GM19468 (cell line): ENCODE data around the gene NBR1.
"Not testable (repeated sequence)": the region's sequence is repeated elsewhere in the genome, so short reads cannot be mapped to it uniquely, and the experiment has no call there.

ENCODE experiments used
- ATAC-seq: cut with Tn5 transposase; IDR thresholded peaks from one replicate; pipeline ENCODE4 v1.9.1; 2021; ENCODE audit warnings: mild to moderate bottlenecking, moderate library complexity, moderate number of reproducible peaks; ENCODE audit not compliant: unreplicated experiment; ENCODE audit errors: extremely low read depth

The NBR1 gene

GRCh38 chr17:43153197-43153835, 17.7 kb upstream of the NBR1 start:
- ATAC-seq: not testable (repeated sequence)

DNA sequence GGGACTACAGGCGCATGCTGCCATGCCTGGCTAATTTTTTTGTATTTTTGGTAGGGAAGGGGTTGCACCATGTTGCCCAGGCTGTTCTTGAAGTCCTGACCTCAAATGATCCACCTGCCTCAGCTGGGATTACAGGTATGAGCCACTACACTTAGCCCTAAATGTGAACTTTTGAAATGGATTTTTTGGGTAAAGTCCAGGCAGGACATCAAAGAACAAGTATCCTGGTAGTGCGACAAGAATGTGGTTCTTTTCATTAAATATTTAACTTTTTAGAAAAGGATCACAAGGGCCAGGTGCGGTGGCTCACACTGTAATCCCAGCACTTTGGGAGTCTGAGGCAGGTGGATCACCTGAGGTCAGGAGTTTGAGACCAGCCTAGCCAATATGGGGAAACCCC, 15.3 kb upstream of the NBR1 start:
- no peak for ATAC-seq

DNA sequence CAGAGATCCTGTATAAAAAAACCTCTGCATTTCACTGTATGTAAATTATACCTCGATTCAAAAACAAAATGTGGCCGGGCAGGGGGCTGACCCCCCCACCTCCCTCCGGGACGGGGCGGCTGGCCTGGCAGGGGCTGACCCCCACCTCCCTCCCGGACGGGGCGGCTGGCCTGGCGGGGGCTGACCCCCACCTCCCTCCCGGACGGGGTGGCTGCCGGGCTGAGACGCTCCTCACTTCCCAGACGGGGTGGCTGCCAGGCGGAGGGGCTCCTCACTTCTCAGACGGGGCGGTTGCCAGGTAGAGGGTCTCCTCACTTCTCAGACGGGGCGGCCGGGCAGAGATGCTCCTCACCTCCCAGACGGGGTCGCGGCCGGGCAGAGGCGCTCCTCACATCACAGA, 11.8 kb upstream of the NBR1 start:
- not testable (repeated sequence) for ATAC-seq

- not testable (repeated sequence) for ATAC-seq
Observed at GRCh38 chr17:43159957-43160356, 11.1 kb upstream of the NBR1 start.

DNA sequence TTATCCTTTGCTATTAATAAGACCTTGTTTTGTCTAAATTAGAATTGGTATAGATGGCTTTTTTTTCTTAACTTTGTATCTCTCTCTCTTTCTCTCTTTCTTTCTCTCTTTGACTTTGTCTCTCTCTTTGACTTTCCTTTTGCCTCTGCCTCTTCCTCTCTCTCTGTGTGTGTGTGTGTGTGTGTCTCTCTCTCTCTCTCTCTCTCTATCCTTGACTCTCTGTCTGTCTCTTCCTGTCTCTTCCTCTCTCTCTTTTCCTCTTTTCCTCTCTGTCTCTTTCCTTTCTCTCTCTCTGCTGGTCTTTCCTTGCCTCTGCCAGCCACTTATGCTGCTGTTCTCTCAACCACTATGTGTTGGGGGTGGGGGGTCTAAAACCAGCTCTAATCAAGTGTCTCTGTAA, 5.0 kb upstream of the NBR1 start:
- ATAC-seq: not testable (repeated sequence)

DNA sequence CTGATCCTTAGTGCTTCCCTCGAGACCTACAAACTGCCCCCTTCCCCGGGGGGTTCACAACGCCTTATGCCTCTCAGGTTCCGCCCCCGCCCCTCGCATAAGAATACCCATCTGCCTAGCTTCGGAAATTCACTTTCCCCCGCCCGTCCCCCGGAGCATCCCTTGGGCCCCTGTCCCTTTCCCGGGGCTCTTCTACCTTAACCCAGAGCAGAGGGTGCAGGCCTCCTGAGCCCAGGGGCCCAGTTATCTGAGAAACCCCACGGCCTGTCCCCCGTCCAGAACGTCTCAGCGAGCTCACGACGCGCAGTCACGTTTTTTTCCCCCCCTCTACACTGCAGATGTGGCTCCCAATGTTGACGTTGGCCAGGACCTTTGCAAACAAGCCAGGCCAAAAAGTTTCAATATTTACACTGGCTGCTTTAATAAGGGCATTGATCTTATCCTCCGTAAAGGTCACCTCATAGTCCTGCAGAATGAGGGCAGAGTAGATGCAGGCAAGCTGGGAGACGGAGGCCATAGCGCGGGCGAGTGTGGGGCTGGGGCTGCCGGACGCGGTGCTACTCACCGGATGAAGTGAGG, 1.4 kb upstream of the NBR1 start:
- peak; percentile 11 for ATAC-seq

GRCh38 chr17:43170140-43170765, 761 bp upstream of the NBR1 start:
- peak; percentile 63 for ATAC-seq

DNA sequence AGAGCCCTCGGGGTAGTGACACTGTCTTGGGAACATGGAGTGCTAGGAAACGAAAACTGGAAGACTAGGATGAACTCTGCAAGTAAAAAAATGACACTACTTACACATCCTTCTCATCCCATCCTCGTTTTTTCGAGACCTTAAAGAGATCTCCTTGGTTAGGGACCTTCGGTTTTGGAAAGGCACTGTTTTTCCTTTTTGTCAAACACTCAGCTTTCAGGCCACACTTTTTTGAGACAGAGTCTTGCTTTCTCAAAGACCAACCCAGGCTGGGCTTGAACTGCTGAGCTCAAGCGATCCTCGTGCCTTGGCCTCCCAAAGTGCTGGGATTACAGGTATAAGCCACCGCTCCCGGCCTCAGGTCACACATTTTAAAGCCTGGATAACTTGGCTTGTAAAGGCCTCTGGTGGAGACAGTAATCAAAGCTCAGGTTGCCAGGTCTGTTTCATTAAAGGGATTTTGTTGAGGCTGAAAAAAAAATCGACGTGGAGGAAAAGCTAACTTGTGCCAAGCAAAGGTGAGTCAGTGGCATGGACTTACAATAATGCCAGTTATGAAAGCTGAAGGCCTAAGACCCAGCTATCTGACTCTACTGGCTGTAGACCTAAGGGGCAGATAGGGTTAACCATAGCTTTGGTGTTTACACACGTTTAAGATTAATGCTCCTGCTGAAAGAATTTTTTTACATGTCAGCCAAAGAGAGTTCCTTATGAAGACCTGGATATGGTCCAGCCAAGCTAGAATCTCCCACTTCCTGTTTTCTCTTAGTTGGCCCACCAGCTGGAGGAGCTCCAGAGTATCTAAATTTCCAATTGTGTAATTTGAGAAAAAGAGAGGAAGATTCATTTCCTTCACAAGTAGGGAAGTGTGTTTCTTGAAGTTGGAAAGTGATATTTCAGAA, 823 bp downstream of the NBR1 start:
- no peak for ATAC-seq

DNA sequence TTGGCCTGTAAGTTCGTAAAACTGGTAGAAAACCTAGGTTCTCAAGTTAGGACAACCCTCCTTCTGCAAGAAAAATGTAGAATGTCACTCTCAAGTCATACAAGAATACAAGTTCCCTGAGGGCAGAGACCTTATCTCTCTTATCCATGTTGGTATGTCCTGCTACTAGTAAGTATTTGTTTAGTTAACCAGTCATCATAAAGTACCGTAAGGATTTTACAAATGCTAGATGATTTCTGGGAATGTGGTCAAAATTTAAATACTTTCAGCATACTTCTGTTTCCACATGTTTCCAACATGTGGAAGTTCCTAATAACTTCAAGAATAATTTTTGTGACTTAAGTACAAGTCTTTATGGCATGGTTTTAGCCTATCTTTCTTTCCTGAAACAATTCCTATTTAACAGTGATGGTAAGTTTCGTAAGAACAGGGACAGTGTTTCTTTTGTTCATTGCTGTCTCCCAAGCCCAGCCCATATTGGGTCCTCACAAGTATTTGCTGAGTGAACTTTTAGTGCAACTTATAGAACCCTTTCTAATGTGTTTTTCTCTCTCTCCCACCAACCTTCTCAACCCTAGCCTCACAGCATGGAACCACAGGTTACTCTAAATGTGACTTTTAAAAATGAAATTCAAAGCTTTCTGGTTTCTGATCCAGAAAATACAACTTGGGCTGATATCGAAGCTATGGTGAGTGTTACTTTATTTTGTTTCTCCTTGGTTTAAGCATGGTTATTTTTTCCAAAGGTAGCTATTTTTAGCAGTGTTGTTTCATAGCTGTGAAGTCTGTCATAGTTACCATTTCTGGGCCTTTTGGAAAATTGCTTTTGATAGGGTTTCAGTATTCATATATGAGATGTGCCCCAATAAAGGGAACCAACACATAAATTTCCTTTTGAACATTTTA, 4.5 kb downstream of the NBR1 start:
- no peak for ATAC-seq

GRCh38 chr17:43176119-43176570, 5.1 kb downstream of the NBR1 start:
- no peak for ATAC-seq

DNA sequence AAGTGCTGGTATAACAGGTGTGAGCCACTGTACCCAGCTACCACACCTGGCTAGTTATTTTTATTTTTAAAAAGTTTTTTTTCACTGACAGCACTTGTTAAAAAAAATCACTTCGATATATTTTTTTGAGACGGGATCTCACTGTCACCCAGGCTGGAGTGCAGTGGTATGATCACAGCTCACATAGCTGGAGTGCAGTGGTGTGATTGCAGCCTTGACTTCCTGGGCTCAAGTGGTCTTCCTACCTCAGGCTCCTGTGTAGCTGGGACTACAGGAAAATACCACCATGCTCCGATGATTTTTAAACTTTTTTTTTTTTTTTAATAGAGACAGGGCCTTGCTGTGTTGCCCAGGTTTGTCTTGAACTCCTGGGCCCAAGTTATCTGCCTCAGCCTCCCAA, 12.9 kb downstream of the NBR1 start:
- ATAC-seq: no peak

GRCh38 chr17:43186656-43187055, 15.6 kb downstream of the NBR1 start:
- ATAC-seq: not testable (repeated sequence)

- no peak for ATAC-seq
Observed at GRCh38 chr17:43193251-43193650, 22.2 kb downstream of the NBR1 start.

DNA sequence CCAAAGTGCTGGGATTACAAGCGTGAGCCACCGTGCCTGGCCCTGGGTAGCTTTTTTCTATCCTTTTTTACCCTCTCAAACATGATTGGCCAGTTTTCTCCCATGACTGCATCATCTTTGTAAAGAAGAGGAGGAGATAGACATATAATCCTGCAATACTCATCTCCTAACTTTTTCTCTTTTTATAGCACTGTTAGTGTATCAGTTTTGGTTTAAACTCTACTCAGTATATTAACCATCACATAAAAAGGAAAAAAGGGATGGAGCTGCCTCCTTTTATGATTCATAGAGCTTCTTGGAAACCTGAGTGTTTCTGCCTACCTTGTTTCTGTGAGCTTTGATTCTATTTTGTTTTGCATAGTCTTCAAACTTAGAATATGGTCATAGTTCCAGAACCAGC, 28.6 kb downstream of the NBR1 start:
- no peak for ATAC-seq

GRCh38 chr17:43200127-43200526, 29.1 kb downstream of the NBR1 start:
- ATAC-seq: no peak

DNA sequence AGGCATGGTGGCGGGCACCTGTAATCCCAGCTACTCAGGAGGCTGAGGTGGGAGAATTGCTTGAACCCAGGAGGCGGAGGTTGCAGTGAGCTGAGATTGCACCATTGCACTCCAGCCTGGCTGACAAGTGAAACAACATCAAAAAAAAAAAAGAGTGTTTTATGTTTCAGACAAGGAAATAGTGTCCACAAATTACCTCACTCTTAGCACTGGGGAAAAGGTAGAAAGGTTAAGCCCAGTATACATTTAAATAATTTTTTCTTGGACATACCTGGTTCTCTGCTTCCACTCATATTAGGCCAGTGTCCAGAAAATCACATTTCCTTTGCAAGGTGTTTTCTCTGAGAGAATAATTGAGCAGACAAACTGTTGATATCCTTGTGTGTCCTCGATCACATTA, 32.0 kb downstream of the NBR1 start:
- ATAC-seq: not testable (repeated sequence)

GRCh38 chr17:43210576-43210975, 39.6 kb downstream of the NBR1 start:
- no peak for ATAC-seq

GRCh38 chr17:43211123-43211479, 40.1 kb downstream of the NBR1 start:
- no peak for ATAC-seq

- peak; percentile 25 for ATAC-seq
Observed at GRCh38 chr17:43211480-43212402, 40.7 kb downstream of the NBR1 start, which contains the start of gene TMEM106A. Gene TMEM106A, plus strand, starts transcription at chr17:43211875. Its CDS starts 1,167 bp downstream, at chr17:43213042.
